Measurements from ENCODE around the gene AFF2.
"Not testable (repeated sequence)": the region's sequence is repeated elsewhere in the genome, so short reads cannot be mapped to it uniquely, and the experiment has no call there.

The AFF2 gene

GRCh38 chrX:148903176-148903575, 402.8 kb downstream of the AFF2 start:
- DNase-seq (ENCODE audit: low read depth, low spot score), result no peak
- no peak overlapping the region for H3K27ac ChIP-seq

GRCh38 chrX:148904421-148905111, 404.1 kb downstream of the AFF2 start:
- DNase-seq (ENCODE audit: low read depth, low spot score), result no peak
- H3K27ac ChIP-seq, result no peak overlapping the region

GRCh38 chrX:148905400-148905799, 405.0 kb downstream of the AFF2 start:
- no peak for DNase-seq (ENCODE audit: low read depth, low spot score)
- H3K27ac ChIP-seq, result no peak overlapping the region

- not testable (repeated sequence) for DNase-seq (ENCODE audit: low read depth, low spot score); H3K27ac ChIP-seq
Measured at GRCh38 chrX:148906628-148907027, 406.2 kb downstream of the AFF2 start.

- no peak overlapping the region for H3K27ac ChIP-seq
- DNase-seq (ENCODE audit: low read depth, low spot score), result no peak
Measured at GRCh38 chrX:148909758-148910157, 409.3 kb downstream of the AFF2 start.

GRCh38 chrX:148913971-148914370, 413.6 kb downstream of the AFF2 start:
- no peak overlapping the region for H3K27ac ChIP-seq
- DNase-seq (ENCODE audit: low read depth, low spot score), result no peak

- H3K27ac ChIP-seq, result no peak overlapping the region
- no peak for DNase-seq (ENCODE audit: low read depth, low spot score)
Measured at GRCh38 chrX:148914783-148915182, 414.4 kb downstream of the AFF2 start.

GRCh38 chrX:148915474-148915873, 415.1 kb downstream of the AFF2 start:
- DNase-seq (ENCODE audit: low read depth, low spot score), result no peak
- H3K27ac ChIP-seq, result no peak overlapping the region

GRCh38 chrX:148917441-148917840, 417.0 kb downstream of the AFF2 start:
- H3K27ac ChIP-seq, result no peak overlapping the region
- DNase-seq (ENCODE audit: low read depth, low spot score), result no peak

- no peak overlapping the region for H3K27ac ChIP-seq
- no peak for DNase-seq (ENCODE audit: low read depth, low spot score)
Measured at GRCh38 chrX:148923631-148924030, 423.2 kb downstream of the AFF2 start.

GRCh38 chrX:148926371-148926770, 426.0 kb downstream of the AFF2 start:
- H3K27ac ChIP-seq, result no peak overlapping the region
- no peak for DNase-seq (ENCODE audit: low read depth, low spot score)

- H3K27ac ChIP-seq, result peak overlapping the region; percentile 27
- peak; percentile 12 for DNase-seq (ENCODE audit: low read depth, low spot score)
Measured at GRCh38 chrX:148928811-148929210, 428.4 kb downstream of the AFF2 start.

GRCh38 chrX:148929686-148930085, 429.3 kb downstream of the AFF2 start:
- DNase-seq (ENCODE audit: low read depth, low spot score), result no peak
- peak overlapping the region; percentile 27 for H3K27ac ChIP-seq

GRCh38 chrX:148930206-148930729, 429.9 kb downstream of the AFF2 start:
- H3K27ac ChIP-seq, result peak overlapping the region; percentile 27
- DNase-seq (ENCODE audit: low read depth, low spot score), result no peak

- no peak overlapping the region for H3K27ac ChIP-seq
- DNase-seq (ENCODE audit: low read depth, low spot score), result peak; percentile 12
Measured at GRCh38 chrX:148933881-148934280, 433.5 kb downstream of the AFF2 start.

GRCh38 chrX:148938348-148938747, 437.9 kb downstream of the AFF2 start:
- no peak for DNase-seq (ENCODE audit: low read depth, low spot score)
- no peak overlapping the region for H3K27ac ChIP-seq

- DNase-seq (ENCODE audit: low read depth, low spot score), result no peak
- no peak overlapping the region for H3K27ac ChIP-seq
Measured at GRCh38 chrX:148940411-148940996, 440.1 kb downstream of the AFF2 start.

- no peak overlapping the region for H3K27ac ChIP-seq
- DNase-seq (ENCODE audit: low read depth, low spot score), result no peak
Measured at GRCh38 chrX:148942754-148943153, 442.3 kb downstream of the AFF2 start.

- DNase-seq (ENCODE audit: low read depth, low spot score), result no peak
- peak overlapping the region; percentile 12 for H3K27ac ChIP-seq
Measured at GRCh38 chrX:148947399-148947975, 447.1 kb downstream of the AFF2 start.

- no peak overlapping the region for H3K27ac ChIP-seq
- DNase-seq (ENCODE audit: low read depth, low spot score), result no peak
Measured at GRCh38 chrX:148956352-148956751, 455.9 kb downstream of the AFF2 start.

GRCh38 chrX:148958901-148959300, 458.5 kb downstream of the AFF2 start:
- no peak overlapping the region for H3K27ac ChIP-seq
- DNase-seq (ENCODE audit: low read depth, low spot score), result no peak

Measured in epithelial cell of prostate (primary cell).